T-helper 2 cell (primary cell): ENCODE data around the gene NACC1.

ENCODE experiments used
- DNase-seq, 5 experiments: peaks; one replicate each; pipeline versions ENCODE4 v3.0.0 to v3.0.0-alpha.2; 2012 to 2022

NACC1 gene

DNA sequence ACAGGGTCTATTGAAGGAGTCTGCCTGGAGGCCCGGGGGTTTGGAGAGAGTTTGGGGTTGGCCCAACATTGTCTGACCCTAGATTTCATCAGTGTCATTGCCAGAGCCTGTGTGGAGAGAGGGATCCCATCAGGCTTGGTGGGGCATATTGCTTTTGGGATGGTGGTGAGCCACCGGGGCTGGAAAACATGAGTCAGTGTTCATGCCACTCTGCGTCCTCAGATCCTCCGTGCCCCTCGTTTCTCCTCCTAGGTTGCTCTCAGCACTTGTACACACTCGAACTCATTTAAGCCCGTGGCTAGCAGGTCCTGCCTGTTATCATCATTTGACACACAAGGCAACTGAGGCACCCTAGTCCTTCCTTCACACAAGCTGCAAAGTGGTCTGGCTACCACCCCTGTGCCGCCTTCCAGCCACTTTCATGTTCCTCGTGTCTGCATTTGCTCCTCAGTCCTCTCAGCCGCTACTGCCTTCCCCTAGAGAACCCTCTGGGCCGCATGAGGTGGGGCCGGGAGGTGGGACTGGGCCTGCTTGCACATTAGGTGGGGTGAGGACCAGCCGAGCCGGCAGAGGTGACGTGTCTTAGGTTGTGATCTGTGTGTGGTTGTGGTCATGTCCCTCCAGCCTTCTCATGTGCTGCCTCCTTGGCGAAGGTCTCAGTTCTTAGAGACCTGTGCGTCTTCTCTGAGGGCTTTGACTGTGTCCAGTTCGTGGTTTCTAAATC lies 3.6 kb downstream of the NACC1 start:
- DNase-seq: peak in 1 of 5 experiments; percentile 27

DNA sequence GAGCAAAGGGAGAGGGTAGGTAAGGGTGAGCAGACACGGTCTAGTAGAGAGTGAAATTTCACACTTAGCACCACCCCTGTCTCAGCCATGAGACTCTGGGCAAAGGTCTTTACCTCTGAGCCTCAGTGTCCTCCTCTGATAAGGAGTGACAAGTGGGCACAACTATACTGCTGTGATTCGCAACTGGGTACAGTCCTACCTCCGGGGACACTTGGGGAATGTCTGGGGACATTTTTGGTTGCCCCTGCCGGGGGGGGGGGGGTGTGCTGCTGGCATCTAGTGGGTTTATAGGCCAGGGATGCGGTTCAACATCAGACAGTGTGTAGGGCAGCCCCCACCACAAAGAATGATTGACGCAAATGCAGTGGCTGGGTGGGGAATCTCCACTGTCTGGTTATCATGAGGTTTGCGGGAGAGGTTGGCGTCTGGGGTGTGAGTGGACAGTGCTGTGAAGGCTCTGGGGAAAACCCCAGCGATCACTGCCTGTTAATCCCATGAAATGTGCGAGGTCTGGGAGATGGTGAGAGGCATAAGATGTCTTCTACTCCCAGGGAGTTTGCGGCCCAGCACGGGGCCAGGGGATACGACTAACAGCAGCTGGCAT lies 4.3 kb downstream of the NACC1 start:
- peak in 1 of 5 experiments; percentile 47 for DNase-seq

DNA sequence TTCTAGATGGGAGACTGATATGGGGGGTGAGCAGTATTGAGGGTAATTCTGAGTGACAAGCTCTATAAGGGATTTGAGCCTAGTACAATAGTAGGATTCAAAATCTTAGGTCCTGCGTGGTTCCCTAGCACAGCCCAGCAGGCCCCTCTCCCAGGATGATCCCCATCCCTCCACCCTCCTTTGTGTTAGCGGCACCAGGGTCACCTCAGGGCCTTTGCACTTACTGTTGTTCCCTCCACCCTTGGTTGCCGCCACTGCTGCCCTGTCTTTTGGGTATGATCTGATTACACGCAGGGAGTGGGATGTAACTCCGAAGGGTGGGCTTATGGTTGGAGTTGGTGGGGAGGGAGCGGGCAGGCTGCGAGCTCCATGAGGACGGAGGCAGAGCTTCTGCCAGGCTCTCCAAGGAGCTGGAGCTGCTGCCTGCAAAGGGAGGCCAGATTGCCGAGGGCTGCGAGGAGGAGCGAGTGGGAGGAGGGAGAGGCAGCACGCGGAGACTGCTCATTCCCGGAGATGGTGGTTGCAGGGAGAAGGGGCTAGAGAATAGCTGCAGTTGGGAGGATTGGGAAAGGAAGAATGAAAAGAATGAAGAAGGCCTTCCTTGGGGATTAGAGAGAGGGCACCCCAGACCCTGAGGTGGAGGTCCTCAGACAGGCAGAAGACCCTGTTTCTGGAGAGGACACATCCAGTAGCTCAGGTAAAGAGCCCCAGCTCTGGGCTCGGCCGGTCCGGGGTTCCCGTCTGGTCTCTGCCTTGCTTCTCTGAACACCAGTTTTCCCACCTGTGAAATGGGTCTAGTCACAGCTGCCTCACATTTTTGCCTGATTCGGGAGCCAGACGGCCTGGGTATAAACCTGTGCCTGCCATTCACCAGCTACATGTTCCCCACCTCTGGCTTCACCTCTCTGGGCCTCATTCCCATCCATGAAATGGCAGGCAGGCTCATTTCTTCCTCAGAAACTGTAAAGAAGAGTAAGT lies 5.2 kb downstream of the NACC1 start:
- DNase-seq: no peak

DNA sequence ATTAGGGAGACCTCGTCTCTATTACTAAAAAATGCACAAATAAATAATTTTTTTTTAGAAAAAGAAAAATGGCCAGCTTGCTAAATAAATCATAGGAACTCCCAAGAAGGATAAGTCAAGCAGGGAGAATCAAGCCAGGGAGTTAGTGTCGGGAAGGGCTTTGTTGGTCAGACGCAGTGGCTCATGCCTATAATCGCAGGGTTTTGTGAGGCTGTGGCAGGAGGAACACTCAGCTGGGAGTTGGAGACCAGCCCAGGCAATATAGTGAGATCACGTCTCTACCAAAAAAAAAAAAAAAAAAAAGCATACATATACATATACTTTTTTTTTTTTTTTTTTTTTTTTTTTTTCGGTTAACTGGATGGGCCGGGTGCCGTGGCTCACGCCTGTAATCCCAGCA lies 9.0 kb downstream of the NACC1 start:
- no peak for DNase-seq

DNA sequence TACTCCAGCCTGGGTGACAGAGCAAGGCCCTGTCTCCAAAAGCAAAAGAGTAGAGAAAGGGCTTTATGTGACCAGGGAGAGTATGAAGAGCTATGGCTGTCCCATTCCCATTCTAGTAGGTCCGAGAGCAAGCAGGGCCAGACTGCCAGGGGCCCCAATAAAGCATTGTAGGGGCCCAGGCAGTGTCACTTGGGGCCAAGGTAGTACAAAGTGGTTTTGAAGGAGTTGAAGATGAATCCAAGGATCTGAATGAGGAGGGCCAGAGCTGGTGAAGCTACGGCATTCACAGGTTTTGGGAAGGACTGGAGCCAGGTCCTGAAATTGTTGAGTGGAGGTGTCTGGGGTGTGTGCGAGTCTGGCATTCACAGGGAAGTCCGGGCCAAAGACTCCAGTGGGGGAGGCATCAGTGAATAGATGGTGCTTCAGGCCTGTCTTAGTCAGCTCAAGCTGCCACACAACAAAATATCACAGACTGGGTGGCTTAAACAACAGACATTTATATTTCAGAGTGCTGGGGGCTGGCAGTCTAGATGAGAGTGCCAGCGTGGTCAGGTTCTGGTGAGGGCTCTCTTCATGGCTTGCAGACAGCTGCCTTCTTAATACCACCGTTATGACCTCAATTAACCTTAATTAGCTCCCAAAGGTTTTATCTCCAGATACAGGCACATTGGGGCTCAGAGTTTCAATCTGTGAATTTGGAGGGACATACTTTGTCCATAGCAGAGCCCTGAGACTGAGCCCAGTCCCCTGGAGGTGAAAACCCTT lies 9.9 kb downstream of the NACC1 start:
- DNase-seq: no peak

DNA sequence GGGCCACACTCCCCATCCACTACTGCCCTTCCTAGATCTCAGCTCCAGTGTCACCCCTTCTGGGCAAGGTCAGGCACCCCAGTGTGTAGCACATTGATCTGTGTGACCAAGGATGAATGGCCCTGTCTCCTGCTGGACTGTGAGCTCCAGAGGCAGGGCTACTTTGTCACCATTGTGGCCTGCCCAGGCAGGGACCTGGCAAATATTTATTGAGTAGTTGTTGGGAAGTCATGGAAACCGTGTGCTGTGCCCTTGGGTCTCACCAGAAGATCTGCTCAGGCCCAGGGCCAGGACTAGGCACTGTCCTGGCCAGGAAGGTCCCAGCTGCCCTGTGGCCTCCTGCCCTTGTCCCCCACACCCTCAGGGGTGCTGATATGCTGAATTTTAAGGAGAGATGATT lies 10.5 kb downstream of the NACC1 start:
- DNase-seq: no peak

DNA sequence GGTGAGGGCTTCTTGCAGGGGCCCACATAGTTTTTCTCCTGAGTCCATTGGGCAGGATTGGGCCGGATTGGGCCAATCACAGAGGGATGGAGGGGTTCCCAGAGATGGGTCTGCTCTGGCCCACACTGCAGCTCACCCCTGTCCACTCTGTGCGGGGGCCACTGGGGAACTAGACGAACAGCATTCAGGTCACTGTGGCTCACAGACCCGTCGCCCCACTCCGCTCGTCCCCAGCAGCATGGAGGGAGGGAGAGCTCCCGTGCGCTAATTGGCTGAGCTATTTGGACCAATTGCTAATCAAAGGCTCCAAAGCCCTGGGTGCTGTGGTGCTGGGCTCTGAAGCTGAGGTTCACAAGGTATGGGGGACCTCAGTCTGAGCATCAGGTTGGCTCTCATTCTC lies 11.3 kb downstream of the NACC1 start:
- DNase-seq: no peak

DNA sequence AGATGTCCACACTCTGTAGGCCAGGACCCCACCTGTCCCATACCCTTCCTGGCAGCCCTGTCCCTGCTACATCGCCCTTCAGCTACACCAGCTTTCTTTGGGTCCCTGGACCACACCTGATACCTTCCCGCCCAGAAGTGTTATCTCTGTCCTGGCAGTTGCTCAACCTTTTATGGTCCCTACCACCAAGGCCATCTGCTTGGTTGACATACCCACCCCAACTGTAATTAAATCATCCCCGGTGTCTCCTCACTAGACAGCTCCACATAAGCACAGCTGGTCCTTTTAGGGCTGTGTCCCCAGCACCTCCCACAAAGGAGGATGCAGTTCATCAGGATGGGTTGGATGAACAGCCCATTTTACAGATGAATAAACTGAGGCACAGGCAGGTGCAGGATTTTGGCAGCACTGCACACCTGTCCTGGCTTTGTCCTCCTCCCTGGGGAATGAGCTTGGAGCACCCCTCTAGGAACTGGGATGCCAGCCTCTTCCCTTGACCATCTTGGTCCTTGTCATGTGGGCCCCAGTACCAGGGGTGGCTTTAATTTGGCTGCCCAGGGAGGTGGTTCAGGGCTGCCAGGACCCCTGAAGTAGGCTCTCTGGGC lies 12.9 kb downstream of the NACC1 start:
- DNase-seq: no peak

DNA sequence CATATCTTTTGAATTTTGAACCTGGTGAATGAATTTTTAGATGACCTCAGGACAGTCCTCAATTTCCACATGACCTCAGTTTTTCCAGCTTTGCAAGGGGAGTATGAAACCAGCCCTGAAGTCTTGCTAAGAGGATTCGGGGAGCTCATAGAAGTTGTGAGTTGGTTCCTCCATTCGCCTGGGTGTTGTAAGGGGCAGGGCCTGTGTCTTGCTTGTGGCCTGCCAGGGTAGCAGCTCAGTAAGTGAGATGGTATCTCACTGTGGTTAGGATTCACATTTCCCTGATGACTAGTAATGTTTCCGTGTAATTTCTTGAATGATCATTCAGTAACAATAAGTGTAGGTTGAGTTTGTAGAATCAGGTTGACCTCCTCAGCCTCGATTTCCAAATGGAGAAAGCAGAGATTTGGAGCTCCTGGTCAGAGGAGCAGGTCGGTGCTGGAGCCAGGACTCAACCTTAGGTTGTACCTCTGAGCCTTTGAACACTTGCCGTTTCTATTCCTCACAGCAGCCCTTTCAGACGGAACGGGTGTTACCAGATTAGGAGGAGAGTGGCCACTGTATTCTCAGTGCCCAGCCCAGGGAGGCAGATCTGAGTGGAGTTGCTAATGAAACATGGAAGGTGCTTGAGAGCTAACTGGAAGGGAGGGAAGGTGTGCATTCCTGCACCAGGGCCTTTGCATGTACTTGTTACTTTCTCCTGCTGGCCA lies 14.6 kb downstream of the NACC1 start:
- DNase-seq: peak in 4 of 5 experiments; percentile 35 to 96 (median 44)

DNA sequence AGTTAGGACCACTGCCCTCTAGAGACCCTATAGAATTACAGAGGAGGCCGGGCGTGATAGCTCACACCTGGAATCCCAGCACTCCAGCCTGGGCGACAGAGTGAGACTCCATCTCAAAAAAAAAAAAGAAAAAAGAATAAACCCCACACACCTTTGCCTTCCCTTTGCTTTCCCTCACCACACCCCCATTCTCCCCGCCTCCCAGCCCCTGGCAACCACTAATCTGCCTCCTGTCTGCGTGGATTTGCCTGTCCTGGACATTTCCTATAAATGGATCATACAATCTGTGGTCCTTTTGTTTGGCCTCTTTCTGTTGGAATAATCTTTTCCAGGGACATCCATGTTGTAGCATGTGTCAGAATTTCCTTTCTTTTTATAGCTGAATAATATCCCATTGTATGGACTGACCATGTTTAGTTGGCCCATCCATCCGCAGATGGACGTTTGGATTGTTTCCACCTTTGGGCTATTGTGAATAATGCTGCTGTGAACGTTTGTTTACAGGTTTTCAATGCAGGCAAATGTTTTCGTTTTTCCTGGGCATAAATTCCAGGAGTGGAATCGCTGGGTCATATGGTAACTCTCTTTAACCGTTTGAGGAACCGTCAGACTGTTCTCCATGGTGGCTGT lies 15.3 kb downstream of the NACC1 start:
- no peak for DNase-seq

DNA sequence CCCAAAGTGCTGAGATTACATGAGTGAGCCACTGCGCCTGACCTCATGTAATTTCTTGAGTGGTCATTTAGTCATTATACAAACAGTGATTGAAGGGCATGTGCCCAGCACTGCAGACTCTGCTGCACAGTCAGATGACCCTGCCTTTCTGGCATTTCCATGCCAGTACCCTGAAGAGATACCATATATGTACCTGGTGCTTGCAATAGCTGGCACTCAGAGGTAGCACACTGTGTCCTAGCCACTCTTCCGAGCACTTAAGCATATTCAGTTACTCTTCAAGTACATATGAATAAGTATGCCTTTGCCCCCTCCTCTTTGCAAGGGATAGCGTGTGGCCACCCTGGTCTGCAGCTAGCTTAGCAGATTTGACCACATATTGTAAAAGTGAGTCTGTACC lies 16.6 kb downstream of the NACC1 start:
- no peak for DNase-seq

DNA sequence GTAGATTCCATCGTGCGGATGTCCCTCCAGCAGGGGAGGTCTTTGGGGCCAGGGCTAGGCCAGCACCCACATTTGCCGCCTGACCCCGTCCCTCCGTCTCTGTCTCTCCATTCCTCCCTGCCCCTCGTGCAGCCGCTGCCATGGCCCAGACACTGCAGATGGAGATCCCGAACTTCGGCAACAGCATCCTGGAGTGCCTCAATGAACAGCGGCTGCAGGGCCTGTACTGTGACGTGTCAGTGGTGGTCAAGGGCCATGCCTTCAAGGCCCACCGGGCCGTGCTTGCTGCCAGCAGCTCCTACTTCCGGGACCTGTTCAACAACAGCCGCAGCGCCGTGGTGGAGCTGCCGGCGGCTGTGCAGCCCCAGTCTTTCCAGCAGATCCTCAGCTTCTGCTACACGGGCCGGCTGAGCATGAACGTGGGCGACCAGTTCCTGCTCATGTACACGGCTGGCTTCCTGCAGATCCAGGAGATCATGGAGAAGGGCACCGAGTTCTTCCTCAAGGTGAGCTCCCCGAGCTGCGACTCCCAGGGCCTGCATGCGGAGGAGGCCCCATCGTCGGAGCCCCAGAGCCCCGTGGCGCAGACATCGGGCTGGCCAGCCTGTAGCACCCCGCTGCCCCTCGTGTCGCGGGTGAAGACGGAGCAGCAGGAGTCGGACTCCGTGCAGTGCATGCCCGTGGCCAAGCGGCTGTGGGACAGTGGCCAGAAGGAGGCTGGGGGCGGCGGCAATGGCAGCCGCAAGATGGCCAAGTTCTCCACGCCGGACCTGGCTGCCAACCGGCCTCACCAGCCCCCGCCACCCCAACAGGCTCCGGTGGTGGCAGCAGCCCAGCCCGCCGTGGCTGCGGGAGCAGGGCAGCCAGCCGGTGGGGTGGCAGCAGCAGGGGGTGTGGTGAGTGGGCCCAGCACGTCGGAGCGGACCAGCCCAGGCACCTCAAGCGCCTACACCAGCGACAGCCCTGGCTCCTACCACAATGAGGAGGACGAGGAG lies 17.3 kb downstream of the NACC1 start:
- no peak for DNase-seq

DNA sequence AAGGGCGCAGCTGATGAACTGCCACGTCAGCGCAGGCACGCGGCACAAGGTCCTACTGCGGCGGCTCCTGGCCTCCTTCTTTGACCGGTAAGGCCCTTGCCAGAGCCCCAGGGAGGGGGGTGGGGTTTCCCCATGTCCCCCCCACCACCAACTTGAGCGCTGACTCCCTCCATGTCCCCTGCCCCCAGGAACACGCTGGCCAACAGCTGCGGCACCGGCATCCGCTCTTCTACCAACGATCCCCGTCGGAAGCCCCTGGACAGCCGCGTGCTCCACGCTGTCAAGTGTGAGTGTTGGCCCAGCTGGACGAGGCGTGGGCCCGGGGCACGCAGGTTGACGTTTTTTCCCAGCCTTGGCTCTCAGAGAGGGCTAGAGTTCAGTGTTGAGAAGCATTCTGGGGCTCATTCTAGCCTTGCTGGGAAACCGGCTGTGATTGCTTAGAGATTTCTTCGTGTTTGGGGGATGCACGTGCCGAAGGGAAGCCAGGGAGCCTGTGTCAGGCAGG lies 19.3 kb downstream of the NACC1 start:
- no peak for DNase-seq

DNA sequence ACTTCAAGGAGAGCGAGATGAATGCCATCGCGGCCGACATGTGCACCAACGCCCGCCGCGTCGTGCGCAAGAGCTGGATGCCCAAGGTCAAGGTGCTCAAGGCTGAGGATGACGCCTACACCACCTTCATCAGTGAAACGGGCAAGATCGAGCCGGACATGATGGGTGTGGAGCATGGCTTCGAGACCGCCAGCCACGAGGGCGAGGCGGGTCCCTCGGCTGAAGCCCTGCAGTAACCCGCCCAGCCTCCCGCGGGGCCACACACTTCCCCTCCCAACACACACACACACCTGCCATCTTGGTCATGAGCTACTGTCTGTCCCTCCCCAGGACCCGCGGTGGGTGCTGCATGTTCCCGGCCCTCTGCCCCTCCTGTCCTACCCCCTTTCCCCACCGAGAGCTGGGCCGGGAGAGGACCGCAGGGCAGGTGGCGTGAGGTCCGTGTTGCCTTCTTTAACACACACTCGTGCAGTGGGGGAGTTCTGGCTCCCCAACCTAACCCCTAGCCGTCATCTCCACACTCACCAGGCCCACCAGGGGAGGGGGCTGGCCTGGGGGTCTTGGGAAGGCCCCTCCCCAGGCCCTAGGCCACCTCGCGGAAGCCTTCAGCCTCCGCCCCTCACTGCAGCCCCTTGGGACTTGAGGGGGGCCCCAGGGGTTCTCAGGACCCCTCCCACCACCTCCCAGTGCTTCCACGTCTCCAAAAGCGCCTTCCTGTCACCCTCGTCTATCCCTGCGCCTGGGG lies 20.3 kb downstream of the NACC1 start:
- no peak for DNase-seq

DNA sequence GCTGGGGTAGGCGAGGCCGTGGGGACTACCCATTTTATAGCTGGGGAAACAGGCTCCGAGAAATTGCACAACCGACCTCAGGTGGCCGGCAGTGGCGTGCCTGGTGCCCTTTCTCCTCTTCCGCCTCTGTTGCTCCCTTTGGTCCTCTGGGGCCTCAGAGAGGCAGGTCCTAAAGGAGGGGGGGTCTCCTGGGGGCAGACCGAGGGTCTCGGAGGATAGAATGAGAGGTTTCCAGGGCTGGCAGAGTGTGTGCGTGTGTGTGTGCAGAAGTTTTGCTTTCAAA lies 20.8 kb downstream of the NACC1 start:
- DNase-seq: no peak

DNA sequence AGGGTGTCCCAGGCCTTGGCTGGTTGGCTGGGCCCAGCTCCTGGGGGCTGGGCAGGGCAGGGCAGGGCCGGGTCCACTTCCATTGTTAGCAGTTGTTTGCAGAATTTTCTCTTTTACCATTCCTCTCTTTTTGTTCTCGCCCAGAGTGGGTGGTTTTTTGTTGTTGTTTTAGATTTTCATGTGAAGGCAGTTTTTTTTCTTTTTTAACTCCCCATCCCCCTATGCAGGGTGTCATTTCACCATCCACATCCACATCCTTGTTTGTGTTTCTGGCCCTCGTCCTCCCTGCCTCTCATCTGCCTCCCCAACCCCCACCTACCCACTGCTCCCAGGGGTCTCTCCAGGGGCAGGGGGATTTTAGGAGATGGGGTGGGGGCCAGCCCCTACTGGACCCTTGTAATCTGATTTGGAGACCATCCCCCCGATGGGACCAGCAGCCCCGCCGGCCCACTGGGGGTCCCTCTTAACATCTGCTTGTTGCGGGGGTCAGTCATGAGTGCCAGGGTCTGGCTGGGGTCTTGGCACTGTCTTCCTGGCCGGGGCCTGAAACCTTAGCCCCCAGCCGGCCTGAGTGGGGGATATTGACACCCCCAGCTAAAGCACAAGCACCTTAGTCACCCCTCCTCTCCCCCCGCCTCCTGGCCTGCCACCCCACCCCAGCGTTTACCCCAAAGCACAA lies 21.7 kb downstream of the NACC1 start:
- DNase-seq: no peak

DNA sequence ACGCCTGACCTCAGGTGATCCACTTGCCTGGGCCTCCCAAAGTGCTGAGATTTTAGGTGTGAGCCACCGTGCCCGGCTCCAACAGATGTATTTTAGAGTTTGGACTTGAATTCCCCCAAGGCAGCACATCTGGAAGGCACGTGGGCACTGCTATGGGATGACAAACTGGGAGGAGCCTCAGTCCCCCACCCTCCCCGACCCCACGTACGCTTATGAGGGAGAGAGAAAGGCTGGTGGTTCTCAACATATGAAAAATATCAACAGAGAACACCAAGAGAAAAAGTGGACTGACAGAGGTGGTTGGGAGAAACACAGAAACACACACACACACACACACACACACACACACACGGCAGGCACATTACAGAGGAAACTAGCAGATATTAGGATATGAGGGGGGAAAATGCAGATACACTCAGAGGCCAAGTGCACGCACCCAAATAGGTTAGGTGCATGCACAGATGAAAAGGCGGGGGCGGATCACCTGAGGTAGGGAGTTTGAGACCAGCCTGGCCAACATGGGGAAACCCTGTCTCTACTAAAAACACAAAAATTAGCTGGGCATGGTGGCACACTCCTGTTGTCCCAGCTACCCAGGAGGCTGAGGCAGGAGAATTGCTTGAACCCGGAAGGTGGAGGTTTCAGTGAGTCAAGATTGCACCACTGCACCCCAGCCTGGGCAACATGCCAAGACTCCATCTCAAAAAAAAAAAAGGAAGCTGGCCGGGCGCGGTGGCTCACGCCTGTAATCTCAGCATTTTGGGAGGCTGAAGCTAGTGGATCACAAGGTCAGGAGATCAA lies 28.9 kb downstream of the NACC1 start:
- DNase-seq: no peak
